ENCODE data around the gene LEPR. TPM values are rescaled to one million over a fixed set of nuclear protein-coding genes. Genes with fewer than 3 reads are reported as not detected.
A peak's percentile ranks its signal among the peaks of the same experiment; 100 is the strongest.

Gene LEPR
- total and polyA plus RNA-seq, 12 donors: 3.8 to 16.2 (median 6.8) TPM

GRCh38 chr1:65431111-65431705 is 10.7 kb downstream of the LEPR start:
- Histone ChIP-seq H3K4me1 (replicated peaks in 1 of 2) (peaks cover 14 to 28% of the 10 kb centered on the region in 2 donors), H3K27me3 (no peaks in the 10 kb centered on the region), H3K9me3 (replicated peaks in 1 of 3) (no peaks in the 10 kb centered on the region), H3K4me3 (no peak overlapping the region), H3K36me3 (replicated peaks in 1 of 2) (peaks cover 0 to 43% of the 10 kb centered on the region in 2 donors), H3K27ac (peak overlapping the region in 1 of 5 donors; percentile 85)
- intact Hi-C loops (cut with DNase I): loop anchor here in 1 of 2 donors (10.0 kb wide), 1 partner anchor 254 kb away; no protein-coding TSS in a partner anchor
- TF ChIP-seq POLR2A (IDR thresholded peaks at IDR 0.05) (no peak), CTCF (IDR thresholded peaks at IDR 0.05) (peak; percentile 22 to 67 (median 50))
- DNase-seq: no peak
- 0 to 89% (median 54%) methylated on average over 1 of the region's 1 CpG for WGBS, 4 donors

- Histone ChIP-seq H3K4me1 (replicated peaks in 1 of 2) (peaks cover 14 to 28% of the 10 kb centered on the region in 2 donors), H3K27me3 (no peaks in the 10 kb centered on the region), H3K27ac (no peak overlapping the region), H3K4me3 (no peak overlapping the region), H3K9me3 (replicated peaks in 1 of 3) (no peaks in the 10 kb centered on the region), H3K36me3 (replicated peaks in 1 of 2) (peaks cover 0 to 26% of the 10 kb centered on the region in 2 donors)
- no peak for TF ChIP-seq POLR2A (IDR thresholded peaks at IDR 0.05)
- TF ChIP-seq CTCF (IDR thresholded peaks at IDR 0.05): no peak
- intact Hi-C loops (cut with DNase I): loop anchor here in 1 of 2 donors (10.0 kb wide), 1 partner anchor 252 kb away; no protein-coding TSS in a partner anchor
- DNase-seq: no peak
- 79 to 84% (median 81%) methylated on average over 8 of the region's 8 CpGs for WGBS, 4 donors
These were observed 12.4 kb downstream of the LEPR start for GRCh38 chr1:65432918-65433317.

GRCh38 chr1:65434255-65434654 is 13.8 kb downstream of the LEPR start:
- Histone ChIP-seq H3K27me3 (no peaks in the 10 kb centered on the region), H3K4me1 (replicated peaks in 1 of 2) (peaks cover 14 to 26% of the 10 kb centered on the region in 2 donors), H3K9me3 (replicated peaks in 1 of 3) (no peaks in the 10 kb centered on the region), H3K4me3 (no peak overlapping the region), H3K36me3 (replicated peaks in 1 of 2) (peaks cover 0 to 24% of the 10 kb centered on the region in 2 donors), H3K27ac (no peak overlapping the region)
- DNase-seq: no peak
- WGBS, 4 donors: 92 to 97% (median 95%) methylated on average over 1 of the region's 1 CpG
- intact Hi-C loops (cut with DNase I): loop anchor here in 1 of 2 donors (10.0 kb wide), 1 partner anchor 251 kb away; no protein-coding TSS in a partner anchor
- TF ChIP-seq CTCF (IDR thresholded peaks at IDR 0.05): no peak
- TF ChIP-seq POLR2A (IDR thresholded peaks at IDR 0.05): no peak

- TF ChIP-seq CTCF (IDR thresholded peaks at IDR 0.05) (no peak), POLR2A (IDR thresholded peaks at IDR 0.05) (no peak)
- H3K4me1 ChIP-seq (replicated peaks in 1 of 2): peaks cover 12 to 21% of the 10 kb centered on the region in 2 donors
- DNase-seq: no peak
- WGBS, 4 donors: 88 to 93% (median 89%) methylated on average over 3 of the region's 3 CpGs
- intact Hi-C loops (cut with DNase I): loop anchor here in 1 of 2 donors (10.0 kb wide), 1 partner anchor 250 kb away; no protein-coding TSS in a partner anchor
- H3K27me3 ChIP-seq: no peaks in the 10 kb centered on the region
- H3K9me3 ChIP-seq (replicated peaks in 1 of 3): no peaks in the 10 kb centered on the region
- H3K36me3 ChIP-seq (replicated peaks in 1 of 2): peaks cover 0 to 24% of the 10 kb centered on the region in 2 donors
- H3K4me3 ChIP-seq: no peak overlapping the region
- H3K27ac ChIP-seq: no peak overlapping the region
These were observed 14.3 kb downstream of the LEPR start for GRCh38 chr1:65434760-65435159.

Measured in adrenal gland (tissue), 12 donors.